Colonic mucosa (tissue), 4 donors: ENCODE data around the gene MZT2A. TPM values are rescaled to one million over a fixed set of nuclear protein-coding genes. Genes with fewer than 3 reads are reported as not detected.
"Not testable (repeated sequence)": the region's sequence is repeated elsewhere in the genome, so short reads cannot be mapped to it uniquely, and the experiment has no call there.

Experiments
- DNase-seq: peaks from one replicate; pipeline ENCODE4 v3.0.0-alpha.2; 2020
- H3K27ac ChIP-seq: fragments of 200-600 bp; one replicate; pipeline ENCODE4 v1.8.0; 2021
- H3K27me3 ChIP-seq: fragments of 200-600 bp; one replicate; pipeline ENCODE4 v1.8.0; 2021
- H3K36me3 ChIP-seq: fragments of 200-600 bp; one replicate; pipeline ENCODE4 v1.8.0; 2021
- H3K4me1 ChIP-seq: fragments of 200-600 bp; one replicate; pipeline ENCODE4 v1.8.0; 2021; ENCODE audit warnings: mild to moderate bottlenecking
- H3K4me3 ChIP-seq: fragments of 200-600 bp; one replicate; pipeline ENCODE4 v1.8.0; 2021
- H3K9ac ChIP-seq, 2 donors: one replicate each; pipeline ENCODE4 v1.7.0; 2013; ENCODE audit warnings: control low read depth in 2 of 2, low read depth in 2 of 2, low read length in 2 of 2
- H3K9me3 ChIP-seq: fragments of 200-600 bp; one replicate; pipeline ENCODE4 v1.8.0; 2021
- intact Hi-C: fragments of 100-400 bp; cut with DNase I; formaldehyde crosslinking; loops from one replicate; pipeline ENCODE4 v1.14.1; 2022
- total RNA-seq, 2 donors: library from RNA; stranded (reverse); fragmentation: NEBNext Ultra II Directional in 1 of 2; extraction: Animal tissue kit (Norgen Biotek cat#: 25700) in 1 of 2; gene quantifications; one replicate each; pipeline ENCODE4 v1.2.1, GENCODE V29; 2021
- TF ChIP-seq, protein P1 (sequence below): fragments of 200-600 bp; IDR thresholded peaks from one replicate; pipeline ENCODE4 v1.8.0; 2022; ENCODE audit warnings: antibody characterized with exemption, mild to moderate bottlenecking
- donor health status: healthy.
- donor health status: DM: no; HTN: no; CAD: no.
- donor health status: DM: no; HTN: no; CAD: no.

MZT2A gene
- total RNA-seq, 2 donors from 2014 or later = 120 to 125 TPM

DNA sequence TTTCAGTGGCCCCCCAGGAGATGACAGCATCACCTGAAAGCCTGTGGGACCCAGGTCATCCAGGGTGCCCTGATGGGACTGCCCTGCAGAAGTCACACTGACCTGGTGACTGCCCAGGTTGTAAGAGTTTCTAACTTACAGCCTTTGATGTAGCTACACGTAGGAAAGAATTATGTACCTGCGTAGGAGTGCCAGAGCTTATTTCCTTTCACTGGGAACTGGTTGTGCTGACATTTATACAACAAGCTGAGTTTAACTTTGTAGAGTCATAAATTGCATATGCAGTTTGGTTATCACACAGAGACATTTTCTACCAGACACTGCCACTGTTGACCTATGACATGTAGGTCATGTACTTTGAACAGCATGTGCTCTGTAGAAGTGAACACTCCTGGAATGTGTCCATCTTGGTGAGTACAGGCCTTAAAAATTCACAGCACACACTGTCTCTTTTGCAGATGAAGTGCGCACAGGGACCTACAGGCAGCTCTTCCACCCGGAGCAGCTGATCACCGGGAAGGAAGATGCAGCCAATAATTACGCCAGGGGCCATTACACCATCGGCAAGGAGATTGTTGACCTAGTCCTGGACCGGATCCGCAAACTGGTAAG, 13.2 kb downstream of the MZT2A start:
- intact Hi-C loops, H3K36me3 ChIP-seq, H3K4me1 ChIP-seq, H3K9me3 ChIP-seq, DNase-seq, H3K27me3 ChIP-seq, H3K27ac ChIP-seq, H3K4me3 ChIP-seq, H3K9ac ChIP-seq: not testable (repeated sequence)

DNA sequence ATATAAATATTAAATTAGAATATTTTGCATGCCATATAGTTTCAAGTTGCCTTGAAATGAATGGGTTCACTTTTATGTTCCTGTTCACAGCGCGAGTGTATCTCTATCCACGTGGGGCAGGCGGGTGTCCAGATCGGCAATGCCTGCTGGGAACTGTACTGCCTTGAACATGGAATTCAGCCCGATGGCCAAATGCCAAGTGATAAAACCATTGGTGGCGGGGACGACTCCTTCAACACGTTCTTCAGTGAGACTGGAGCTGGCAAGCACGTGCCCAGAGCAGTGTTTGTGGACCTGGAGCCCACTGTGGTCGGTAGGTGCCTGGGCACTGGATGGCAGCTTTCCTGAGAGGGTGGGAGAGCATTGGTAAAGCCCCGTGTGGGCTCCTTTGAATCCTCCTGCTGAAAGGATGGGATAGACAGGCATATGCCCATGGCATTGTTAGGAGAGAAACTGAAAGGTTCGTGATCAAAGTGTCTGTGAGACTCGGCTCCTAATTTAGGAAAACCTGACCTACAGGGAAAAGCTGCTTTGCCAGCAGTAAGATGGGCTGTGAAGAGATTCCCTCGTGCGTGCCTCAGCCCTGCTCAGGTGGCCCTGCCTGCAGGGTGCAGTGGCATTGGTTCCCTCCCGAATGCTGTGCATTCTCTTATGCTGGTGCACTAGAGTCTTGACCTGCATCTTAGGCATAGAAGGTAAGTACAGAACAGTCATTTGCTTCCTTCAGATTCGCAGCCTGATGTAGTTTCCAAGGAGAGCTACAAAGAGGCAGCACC, 13.9 kb downstream of the MZT2A start:
- H3K9ac ChIP-seq, DNase-seq, H3K27ac ChIP-seq, H3K27me3 ChIP-seq, H3K4me1 ChIP-seq, H3K36me3 ChIP-seq, H3K4me3 ChIP-seq, H3K9me3 ChIP-seq, intact Hi-C loops: not testable (repeated sequence)

GRCh38 chr2:131477227-131477626, 15.0 kb downstream of the MZT2A start:
- H3K9me3 ChIP-seq, DNase-seq, H3K4me3 ChIP-seq, intact Hi-C loops, H3K36me3 ChIP-seq, H3K27ac ChIP-seq, H3K9ac ChIP-seq, H3K27me3 ChIP-seq, H3K4me1 ChIP-seq: not testable (repeated sequence)

DNA sequence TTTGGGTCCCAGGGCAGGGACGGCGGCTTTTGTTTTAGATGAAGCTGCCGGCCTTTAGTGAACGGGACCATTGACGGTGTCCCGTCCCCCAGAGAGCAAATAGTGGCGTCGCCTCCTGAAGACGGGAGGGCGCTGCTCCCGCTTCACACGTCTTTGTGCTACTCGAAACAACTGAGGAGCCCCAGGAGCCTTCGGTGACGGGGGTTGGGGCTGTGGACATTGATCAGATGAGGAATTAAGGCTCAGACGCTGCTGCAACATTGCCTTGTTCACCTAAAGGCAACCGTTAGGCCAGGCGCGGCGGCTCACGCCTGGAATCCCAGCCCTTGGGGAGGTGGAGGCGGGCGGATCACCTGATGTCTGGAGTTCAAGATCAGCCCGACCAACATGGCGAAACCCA, 15.8 kb downstream of the MZT2A start:
- H3K4me1 ChIP-seq, H3K27me3 ChIP-seq, DNase-seq, H3K27ac ChIP-seq, intact Hi-C loops, H3K36me3 ChIP-seq, H3K9ac ChIP-seq, H3K9me3 ChIP-seq, H3K4me3 ChIP-seq: not testable (repeated sequence)

DNA sequence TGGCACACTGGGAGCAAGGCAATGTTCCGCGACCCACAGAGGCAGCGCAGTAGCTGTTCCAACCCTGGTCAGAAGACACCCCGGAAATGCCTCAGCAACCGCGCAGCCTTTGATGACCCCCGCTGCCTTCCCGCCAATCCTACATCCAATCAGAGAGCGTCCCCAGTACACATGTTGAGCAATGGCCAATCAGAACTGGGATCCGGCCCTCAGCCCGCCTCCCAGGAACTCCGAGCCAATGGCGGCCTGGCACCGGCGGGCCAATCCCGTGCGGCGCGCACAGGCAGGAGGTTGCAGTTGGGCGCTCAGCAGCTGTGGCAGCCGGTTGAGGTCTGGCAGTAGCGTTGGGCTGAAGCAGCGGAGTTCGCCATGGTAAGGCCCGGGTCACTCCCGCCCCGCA, 16.4 kb downstream of the MZT2A start, which contains the start of gene TUBA3D:
TSS of gene TUBA3D (plus strand) at position 289 of the 400 bp plus-strand sequence. CDS start at position 370, 81 bp downstream.
- no peak within 1 kb of the TSS for H3K27ac ChIP-seq
- no peaks in the 10 kb centered on the region for H3K27me3 ChIP-seq
- no peak for DNase-seq
- intact Hi-C loops = no loop called here
- no peak within 1 kb of the TSS for H3K4me3 ChIP-seq
- no peaks in the 10 kb centered on the region for H3K9me3 ChIP-seq
- no peaks in the 10 kb centered on the region for H3K4me1 ChIP-seq
- no peaks in the 10 kb centered on the region for H3K36me3 ChIP-seq
- H3K9ac ChIP-seq = no peak within 1 kb of the TSS
- TF ChIP-seq, protein P1, sequence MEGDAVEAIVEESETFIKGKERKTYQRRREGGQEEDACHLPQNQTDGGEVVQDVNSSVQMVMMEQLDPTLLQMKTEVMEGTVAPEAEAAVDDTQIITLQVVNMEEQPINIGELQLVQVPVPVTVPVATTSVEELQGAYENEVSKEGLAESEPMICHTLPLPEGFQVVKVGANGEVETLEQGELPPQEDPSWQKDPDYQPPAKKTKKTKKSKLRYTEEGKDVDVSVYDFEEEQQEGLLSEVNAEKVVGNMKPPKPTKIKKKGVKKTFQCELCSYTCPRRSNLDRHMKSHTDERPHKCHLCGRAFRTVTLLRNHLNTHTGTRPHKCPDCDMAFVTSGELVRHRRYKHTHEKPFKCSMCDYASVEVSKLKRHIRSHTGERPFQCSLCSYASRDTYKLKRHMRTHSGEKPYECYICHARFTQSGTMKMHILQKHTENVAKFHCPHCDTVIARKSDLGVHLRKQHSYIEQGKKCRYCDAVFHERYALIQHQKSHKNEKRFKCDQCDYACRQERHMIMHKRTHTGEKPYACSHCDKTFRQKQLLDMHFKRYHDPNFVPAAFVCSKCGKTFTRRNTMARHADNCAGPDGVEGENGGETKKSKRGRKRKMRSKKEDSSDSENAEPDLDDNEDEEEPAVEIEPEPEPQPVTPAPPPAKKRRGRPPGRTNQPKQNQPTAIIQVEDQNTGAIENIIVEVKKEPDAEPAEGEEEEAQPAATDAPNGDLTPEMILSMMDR = no peak

DNA sequence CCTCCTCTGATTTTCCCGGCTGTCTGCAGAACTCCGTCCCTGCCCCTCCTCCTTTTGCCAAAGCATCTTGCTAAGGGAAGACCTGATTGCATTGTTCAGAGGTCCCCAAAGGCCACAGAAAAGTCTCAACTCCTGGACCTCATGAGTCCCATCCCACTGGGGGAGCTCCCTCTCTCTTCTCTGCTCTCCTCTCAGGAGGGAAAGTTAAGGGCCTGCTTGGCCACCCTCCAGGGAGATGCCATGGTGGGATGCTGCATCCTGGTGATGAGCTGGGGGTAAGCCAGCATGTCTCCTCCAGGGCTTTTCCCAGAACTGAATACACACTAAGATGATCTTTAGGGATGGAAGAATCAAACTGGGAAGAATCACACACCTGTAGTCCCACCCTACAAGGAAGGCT, 18.9 kb downstream of the MZT2A start:
- H3K9me3 ChIP-seq, H3K9ac ChIP-seq, intact Hi-C loops, H3K27ac ChIP-seq, DNase-seq, H3K4me3 ChIP-seq, H3K36me3 ChIP-seq, H3K27me3 ChIP-seq, H3K4me1 ChIP-seq: not testable (repeated sequence)

GRCh38 chr2:131471624-131472023, 20.6 kb downstream of the MZT2A start:
- H3K36me3 ChIP-seq, H3K27ac ChIP-seq, H3K4me1 ChIP-seq, H3K9ac ChIP-seq, DNase-seq, H3K9me3 ChIP-seq, H3K4me3 ChIP-seq, H3K27me3 ChIP-seq, intact Hi-C loops: not testable (repeated sequence)

DNA sequence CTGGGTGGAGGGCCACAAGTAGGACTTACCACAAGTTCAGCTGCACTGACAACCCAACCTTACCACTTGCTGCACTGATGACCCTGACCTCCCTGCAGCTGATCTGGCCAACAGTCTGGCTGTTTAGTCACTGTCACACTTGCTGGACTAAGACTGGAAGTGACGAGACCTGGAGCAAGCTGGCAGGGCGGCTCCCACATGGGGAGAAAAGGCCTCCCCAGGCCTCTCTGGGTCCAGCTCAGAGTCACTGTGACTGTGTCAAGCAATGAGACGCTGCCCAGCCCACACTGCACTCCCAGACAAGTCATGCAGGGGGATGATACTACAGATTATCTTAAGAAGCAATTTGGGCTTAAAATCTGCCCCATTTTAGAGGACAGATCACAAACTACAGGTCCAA, 21.3 kb downstream of the MZT2A start:
- H3K9ac ChIP-seq, H3K36me3 ChIP-seq, H3K4me3 ChIP-seq, H3K27ac ChIP-seq, H3K9me3 ChIP-seq, intact Hi-C loops, DNase-seq, H3K27me3 ChIP-seq, H3K4me1 ChIP-seq: not testable (repeated sequence)

- H3K27me3 ChIP-seq, intact Hi-C loops, H3K4me1 ChIP-seq, H3K9ac ChIP-seq, H3K36me3 ChIP-seq, H3K4me3 ChIP-seq, H3K27ac ChIP-seq, H3K9me3 ChIP-seq, DNase-seq: not testable (repeated sequence)
These were observed 24.5 kb downstream of the MZT2A start for GRCh38 chr2:131467722-131468121.

- DNase-seq, H3K9ac ChIP-seq, H3K27ac ChIP-seq, H3K36me3 ChIP-seq, H3K9me3 ChIP-seq, H3K27me3 ChIP-seq, H3K4me3 ChIP-seq, intact Hi-C loops, H3K4me1 ChIP-seq: not testable (repeated sequence)
These were observed 37.3 kb downstream of the MZT2A start for GRCh38 chr2:131454914-131455313.

GRCh38 chr2:131451265-131451949, 40.8 kb downstream of the MZT2A start:
- DNase-seq, H3K27ac ChIP-seq, H3K36me3 ChIP-seq, H3K4me3 ChIP-seq, H3K27me3 ChIP-seq, H3K9ac ChIP-seq, intact Hi-C loops, H3K4me1 ChIP-seq, H3K9me3 ChIP-seq: not testable (repeated sequence)

- H3K9me3 ChIP-seq, H3K27ac ChIP-seq, DNase-seq, H3K9ac ChIP-seq, H3K4me1 ChIP-seq, intact Hi-C loops, H3K27me3 ChIP-seq, H3K4me3 ChIP-seq, H3K36me3 ChIP-seq: not testable (repeated sequence)
These were observed 44.2 kb downstream of the MZT2A start for GRCh38 chr2:131447981-131448380.
